Thyroid gland (tissue), 4 donors: ENCODE measurements around the gene ULK3. TPM values are rescaled to one million over a fixed set of nuclear protein-coding genes. Genes with fewer than 3 reads are reported as not detected.

Experiments
- DNase-seq, 2 donors: peaks; one replicate each; pipeline ENCODE4 v3.0.0-alpha.2; 2019
- H3K27ac ChIP-seq, 3 donors: fragments of 200-600 bp; sonication (generic); 1 replicate in 2 of 3; 2 replicates in 1 of 3; pipeline ENCODE4 v1.5.1; 2016 to 2019; ENCODE audit warnings: mild to moderate bottlenecking in 1 of 3, moderate library complexity in 1 of 3
- H3K27me3 ChIP-seq: fragments of 200-600 bp; sonication (generic); one replicate; pipeline ENCODE4 v1.5.1; 2019
- H3K36me3 ChIP-seq, 2 donors: fragments of 200-600 bp; sonication (generic); one replicate each; pipeline ENCODE4 v1.5.1; 2016 to 2019
- H3K4me1 ChIP-seq, 2 donors: fragments of 200-600 bp; sonication (generic); one replicate each; pipeline ENCODE4 v1.5.1; 2017 to 2019
- H3K4me3 ChIP-seq, 3 donors: fragments of 200-600 bp; sonication (generic); replicated peaks in 1 of 3; 1 replicate in 2 of 3; 2 replicates in 1 of 3; pipeline ENCODE4 v1.5.1; 2016; ENCODE audit warnings: mild to moderate bottlenecking in 1 of 3
- H3K9me3 ChIP-seq: fragments of 200-600 bp; sonication (generic); one replicate; pipeline ENCODE4 v1.5.1; 2017
- CTCF ChIP-seq, 6 experiments: fragments of 200-600 bp in 3 of 6; fragments of 450-650 bp in 3 of 6; sonication (generic) in 3 of 6; IDR thresholded peaks; one replicate each; pipeline ENCODE4 v1.5.1; 2016 to 2019; ENCODE audit warnings: antibody characterized with exemption in 6 of 6, mild to moderate bottlenecking in 2 of 6, inconsistent platforms in 1 of 6, moderate library complexity in 1 of 6
- POLR2A ChIP-seq, 2 donors: fragments of 450-650 bp; IDR thresholded peaks; one replicate each; pipeline ENCODE4 v1.6.1; 2017; ENCODE audit warnings: antibody characterized with exemption in 2 of 2, mild to moderate bottlenecking in 2 of 2, moderate library complexity in 1 of 2
- WGBS, 2 donors: methylation state at CpG; one replicate each; pipeline ENCODE4 v1.1.5; 2017; 5-methylcytosine and 5-hydroxymethylcytosine counted together
- intact Hi-C: fragments of 100-400 bp; cut with DNase I; formaldehyde crosslinking; loops from one replicate; pipeline ENCODE4 v1.15.1; 2023
- total RNA-seq, 4 donors: library from RNA; depleted of rRNA; stranded (reverse); fragments of >200 nt; gene quantifications; one replicate each; pipeline ENCODE4 v1.2.3, GENCODE V29; 2016

Gene ULK3
- total RNA-seq, 4 donors from 2014 or later, result 40.9 to 91.1 (median 74.7) TPM

- peaks cover 13 to 19% of the 10 kb centered on the region in 2 donors for H3K36me3 ChIP-seq
- H3K27me3 ChIP-seq, result no peaks in the 10 kb centered on the region
- no peak overlapping the region for H3K27ac ChIP-seq
- peak; percentile 85 to 95 (median 89) for TF ChIP-seq CTCF (IDR thresholded peaks at IDR 0.05)
- TF ChIP-seq POLR2A (IDR thresholded peaks at IDR 0.05), result no peak
- H3K4me1 ChIP-seq, result no peaks in the 10 kb centered on the region
- peak; percentile 60 to 65 for DNase-seq
- no peaks in the 10 kb centered on the region for H3K9me3 ChIP-seq
- H3K4me3 ChIP-seq, result no peak overlapping the region
- WGBS, 2 donors, result 58% methylated on average over 14 to 18 of the region's 18 CpGs
- intact Hi-C loops, result no loop called here
Observed at GRCh38 chr15:74799856-74800558, 42.9 kb downstream of the ULK3 start.

GRCh38 chr15:74799255-74799855 is 43.6 kb downstream of the ULK3 start:
- no peaks in the 10 kb centered on the region for H3K27me3 ChIP-seq
- peaks cover 13 to 19% of the 10 kb centered on the region in 2 donors for H3K36me3 ChIP-seq
- no peak for TF ChIP-seq CTCF (IDR thresholded peaks at IDR 0.05)
- TF ChIP-seq POLR2A (IDR thresholded peaks at IDR 0.05), result no peak
- intact Hi-C loops, result no loop called here
- H3K9me3 ChIP-seq, result no peaks in the 10 kb centered on the region
- H3K27ac ChIP-seq, result no peak overlapping the region
- H3K4me3 ChIP-seq, result no peak overlapping the region
- no peaks in the 10 kb centered on the region for H3K4me1 ChIP-seq
- no peak for DNase-seq
- 86 to 91% methylated on average over 15 to 16 of the region's 16 CpGs for WGBS, 2 donors

- Histone ChIP-seq H3K4me3 (no peak overlapping the region), H3K27ac (no peak overlapping the region), H3K27me3 (no peaks in the 10 kb centered on the region), H3K9me3 (no peaks in the 10 kb centered on the region), H3K36me3 (peaks cover 13 to 19% of the 10 kb centered on the region in 2 donors), H3K4me1 (no peaks in the 10 kb centered on the region)
- TF ChIP-seq CTCF (IDR thresholded peaks at IDR 0.05), result no peak
- TF ChIP-seq POLR2A (IDR thresholded peaks at IDR 0.05), result no peak
- WGBS, 2 donors, result 85 to 90% methylated on average over 21 to 23 of the region's 25 CpGs
- intact Hi-C loops, result no loop called here
- no peak for DNase-seq
Observed at GRCh38 chr15:74798388-74799254, 44.3 kb downstream of the ULK3 start.

GRCh38 chr15:74795966-74796625 is 46.9 kb downstream of the ULK3 start:
- Histone ChIP-seq H3K4me3 (no peak overlapping the region), H3K9me3 (no peaks in the 10 kb centered on the region), H3K4me1 (peaks cover 12 to 23% of the 10 kb centered on the region in 2 donors), H3K27ac (no peak overlapping the region), H3K36me3 (peaks cover 0 to 8% of the 10 kb centered on the region in 2 donors), H3K27me3 (no peaks in the 10 kb centered on the region)
- no peak for DNase-seq
- whole genome bisulfite sequencing, 2 donors, result 89 to 93% methylated on average over 14 of the region's 14 CpGs
- TF ChIP-seq POLR2A (IDR thresholded peaks at IDR 0.05) (no peak), CTCF (IDR thresholded peaks at IDR 0.05) (no peak)
- intact Hi-C loops, result no loop called here
